Measurements from ENCODE around the gene PLP2.

PLP2 gene

GRCh38 chrX:49177338-49177833 is 5.7 kb downstream of the PLP2 start:
- TF ChIP-seq, protein P1, sequence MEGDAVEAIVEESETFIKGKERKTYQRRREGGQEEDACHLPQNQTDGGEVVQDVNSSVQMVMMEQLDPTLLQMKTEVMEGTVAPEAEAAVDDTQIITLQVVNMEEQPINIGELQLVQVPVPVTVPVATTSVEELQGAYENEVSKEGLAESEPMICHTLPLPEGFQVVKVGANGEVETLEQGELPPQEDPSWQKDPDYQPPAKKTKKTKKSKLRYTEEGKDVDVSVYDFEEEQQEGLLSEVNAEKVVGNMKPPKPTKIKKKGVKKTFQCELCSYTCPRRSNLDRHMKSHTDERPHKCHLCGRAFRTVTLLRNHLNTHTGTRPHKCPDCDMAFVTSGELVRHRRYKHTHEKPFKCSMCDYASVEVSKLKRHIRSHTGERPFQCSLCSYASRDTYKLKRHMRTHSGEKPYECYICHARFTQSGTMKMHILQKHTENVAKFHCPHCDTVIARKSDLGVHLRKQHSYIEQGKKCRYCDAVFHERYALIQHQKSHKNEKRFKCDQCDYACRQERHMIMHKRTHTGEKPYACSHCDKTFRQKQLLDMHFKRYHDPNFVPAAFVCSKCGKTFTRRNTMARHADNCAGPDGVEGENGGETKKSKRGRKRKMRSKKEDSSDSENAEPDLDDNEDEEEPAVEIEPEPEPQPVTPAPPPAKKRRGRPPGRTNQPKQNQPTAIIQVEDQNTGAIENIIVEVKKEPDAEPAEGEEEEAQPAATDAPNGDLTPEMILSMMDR (IDR thresholded peaks at IDR 0.05; ENCODE audit: low read depth, low read length): no peak
- no peak overlapping the region for H3K4me3 ChIP-seq (ENCODE audit: low read depth, low read length)

DNA sequence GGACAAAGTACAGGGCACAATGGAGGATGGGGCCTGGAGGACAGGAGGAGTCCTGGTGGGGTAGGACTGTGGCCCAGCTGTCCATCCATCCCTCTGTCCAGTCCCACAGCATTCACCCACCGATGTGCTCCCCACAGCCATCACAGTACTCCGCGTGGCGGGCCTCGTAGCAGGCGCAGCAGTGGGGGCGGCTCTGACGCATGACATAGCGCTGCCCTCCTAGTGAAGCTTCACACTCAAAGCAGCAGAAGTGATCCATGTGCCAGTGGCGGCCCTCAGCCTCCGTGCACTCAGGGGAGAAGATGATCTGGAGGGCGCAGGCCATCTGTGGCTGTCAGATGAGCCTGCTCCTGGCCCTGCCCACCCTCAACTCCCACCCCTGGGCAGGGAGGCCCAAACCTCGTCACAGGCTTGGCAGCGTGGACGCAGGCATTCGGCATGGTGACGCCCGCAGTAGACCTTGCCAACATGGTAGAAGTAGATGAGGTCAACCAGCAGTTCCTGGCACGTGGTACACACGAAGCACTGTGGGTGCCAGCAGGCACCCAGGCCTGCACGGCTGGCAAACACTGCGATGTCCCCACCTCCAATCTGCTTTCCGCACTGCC is 6.3 kb downstream of the PLP2 start:
- TF ChIP-seq, protein P1 (IDR thresholded peaks at IDR 0.05; ENCODE audit: low read depth, low read length): no peak
- no peak overlapping the region for H3K4me3 ChIP-seq (ENCODE audit: low read depth, low read length)

GRCh38 chrX:49178537-49178936 is 6.8 kb downstream of the PLP2 start:
- TF ChIP-seq, protein P1 (IDR thresholded peaks at IDR 0.05; ENCODE audit: low read depth, low read length): no peak
- H3K4me3 ChIP-seq (ENCODE audit: low read depth, low read length): no peak overlapping the region

DNA sequence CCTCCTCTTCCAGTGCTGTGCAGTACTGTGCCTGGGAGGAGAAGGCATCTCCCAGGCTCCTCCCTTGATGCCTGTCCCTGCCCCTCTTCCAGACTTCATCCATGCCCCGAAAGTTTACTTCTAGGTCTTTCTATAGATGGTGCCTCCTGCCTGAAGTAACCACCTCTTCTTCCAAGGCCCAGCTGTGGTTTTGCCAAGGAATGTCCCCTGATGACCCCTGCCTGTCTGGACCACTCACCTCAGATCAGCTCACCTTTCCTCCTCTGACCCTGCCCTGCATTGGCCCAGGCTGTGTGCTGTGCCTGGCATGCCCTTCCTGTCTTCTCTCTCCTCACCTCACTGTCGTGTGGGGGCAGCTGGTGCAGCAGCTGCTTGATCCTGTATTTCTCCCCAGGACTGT is 7.7 kb downstream of the PLP2 start:
- H3K4me3 ChIP-seq (ENCODE audit: low read depth, low read length): no peak overlapping the region
- TF ChIP-seq, protein P1 (IDR thresholded peaks at IDR 0.05; ENCODE audit: low read depth, low read length): no peak

DNA sequence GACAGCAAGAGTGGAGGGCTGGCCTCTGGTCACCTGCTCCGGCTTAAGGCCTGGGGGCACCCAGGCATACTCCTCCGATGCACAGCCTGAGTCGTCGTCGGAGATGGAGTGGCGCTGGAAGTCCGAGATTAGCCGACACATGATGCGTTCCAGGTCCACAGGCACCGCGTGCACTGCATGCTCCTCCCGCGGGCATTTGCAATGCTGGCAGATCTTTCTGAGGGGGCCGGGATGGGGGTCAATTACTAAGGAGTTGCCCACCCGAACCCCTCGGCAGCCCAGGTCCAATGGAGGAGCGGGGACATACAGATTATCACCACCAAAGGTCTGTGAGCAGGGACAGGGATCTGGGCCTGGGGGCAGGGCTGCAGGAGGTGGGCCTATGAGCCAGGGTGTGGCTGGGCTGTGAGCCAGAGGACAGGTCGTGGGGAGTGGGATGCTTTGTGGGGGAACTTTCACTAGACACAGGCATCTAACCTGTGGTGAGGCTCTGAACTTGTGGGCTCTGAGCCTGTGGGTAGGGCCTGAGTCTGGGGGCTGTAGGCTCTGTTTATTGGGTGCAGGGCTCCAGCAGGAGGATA is 12.1 kb downstream of the PLP2 start:
- no peak overlapping the region for H3K4me3 ChIP-seq (ENCODE audit: low read depth, low read length)
- TF ChIP-seq, protein P1 (IDR thresholded peaks at IDR 0.05; ENCODE audit: low read depth, low read length): no peak

DNA sequence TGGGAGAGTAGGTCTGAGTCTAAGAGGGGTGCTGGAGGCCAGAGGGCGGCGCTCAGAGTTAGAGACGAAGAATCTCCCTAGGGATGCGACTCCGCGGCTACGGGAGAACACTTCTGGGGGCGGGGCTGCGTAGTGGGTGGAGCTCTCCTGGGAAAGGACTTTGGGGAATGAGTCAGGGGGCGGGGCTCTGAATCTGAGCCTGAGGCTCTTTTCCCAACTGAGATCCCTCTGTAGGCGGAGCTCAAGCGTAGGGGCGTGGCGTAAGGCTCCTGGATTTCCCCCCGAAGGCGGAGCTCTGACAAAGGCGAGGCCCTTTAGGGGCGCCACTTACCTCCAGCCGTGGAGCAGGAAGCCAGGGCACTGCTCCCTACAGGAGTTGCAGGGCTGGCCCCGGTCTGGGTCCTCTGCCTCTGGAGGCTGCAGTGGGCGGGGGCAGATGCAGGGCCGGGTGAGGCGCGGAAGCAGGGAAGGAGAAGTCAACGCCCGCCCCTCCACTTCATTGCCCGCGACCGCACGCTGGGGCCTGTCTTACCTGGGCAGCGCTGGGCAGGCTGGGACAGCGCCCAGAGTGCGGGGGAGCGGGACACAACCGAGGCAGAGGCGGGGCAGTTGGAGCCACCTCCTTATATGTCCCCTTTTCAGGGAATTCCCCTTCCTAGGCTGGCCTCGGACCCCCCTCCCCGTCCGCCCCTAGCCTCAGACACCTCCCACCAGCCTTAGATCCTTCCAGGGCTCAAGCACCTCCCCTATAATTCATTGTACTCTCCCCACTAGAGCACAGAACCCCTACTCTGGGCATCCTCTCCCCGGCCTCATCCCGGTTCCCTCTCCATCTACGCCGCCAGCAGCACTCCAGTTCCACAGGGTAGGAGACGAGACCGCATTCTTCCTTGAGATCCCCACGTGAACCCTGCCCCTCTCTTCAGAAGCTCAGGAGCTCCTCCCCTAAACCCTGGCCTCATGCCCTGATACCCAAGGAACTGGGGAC is 12.9 kb downstream of the PLP2 start:
- H3K4me3 ChIP-seq (ENCODE audit: low read depth, low read length): peak overlapping the region; percentile 32; the same call in 1 of the 2 replicates
- TF ChIP-seq, protein P1 (IDR thresholded peaks at IDR 0.05; ENCODE audit: low read depth, low read length): no peak
